ENCODE results near the gene SRSF3. TPM values are rescaled to one million over a fixed set of nuclear protein-coding genes. Genes with fewer than 3 reads are reported as not detected.

The SRSF3 gene
- total RNA-seq, 2 experiments from 2014 or later = 316 to 539 TPM

DNA sequence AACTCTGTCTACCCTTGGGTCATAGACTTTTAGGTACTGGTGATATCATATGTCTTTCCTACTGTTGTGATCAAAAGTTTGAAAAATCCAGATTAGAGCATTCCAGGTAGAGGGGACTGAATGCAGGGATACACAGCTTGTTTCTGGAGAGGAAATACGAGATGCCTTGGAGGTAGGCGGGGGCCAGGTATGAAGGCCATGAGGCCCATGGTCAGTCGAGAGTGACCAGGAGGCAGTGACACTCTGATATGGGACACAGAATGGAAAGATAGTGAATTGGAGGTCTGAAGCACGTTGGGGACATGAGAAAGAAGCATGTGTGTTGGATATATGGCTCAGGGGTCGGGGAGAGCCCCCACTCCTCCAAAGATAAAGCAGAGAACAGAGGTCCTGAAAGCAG lies 16.1 kb upstream of the SRSF3 start:
- Histone ChIP-seq H3K4me1 (ENCODE audit: insufficient read depth, low read length, poor library complexity, severe bottlenecking) (peaks cover 23% of the 10 kb centered on the region), H2AFZ (ENCODE audit: low read length) (no peak overlapping the region), H3K4me2 (ENCODE audit: low read length) (no peak overlapping the region), H3K36me3 (ENCODE audit: insufficient read depth, low read length) (no peaks in the 10 kb centered on the region), H3K4me3 (ENCODE audit: low read depth, low read length, poor library complexity, severe bottlenecking) (no peak overlapping the region), H3K9me2 (ENCODE audit: insufficient read depth, low read length) (no peaks in the 10 kb centered on the region), H3K9me3 (ENCODE audit: low read length) (peaks cover 8% of the 10 kb centered on the region; the same call in 1 of the 2 replicates), H3K27ac (ENCODE audit: low read depth, low read length, poor library complexity, severe bottlenecking) (no peak overlapping the region), H4K20me1 (ENCODE audit: insufficient read depth, low read length) (no peaks in the 10 kb centered on the region), H3K79me2 (ENCODE audit: insufficient read depth, low read depth, low read length) (no peaks in the 10 kb centered on the region)
- no TSS peak for BruUV-seq (replicated peaks)
- CTCF ChIA-PET (ENCODE audit: unreplicated experiment) = no interaction called here
- TF ChIP-seq, protein P1, sequence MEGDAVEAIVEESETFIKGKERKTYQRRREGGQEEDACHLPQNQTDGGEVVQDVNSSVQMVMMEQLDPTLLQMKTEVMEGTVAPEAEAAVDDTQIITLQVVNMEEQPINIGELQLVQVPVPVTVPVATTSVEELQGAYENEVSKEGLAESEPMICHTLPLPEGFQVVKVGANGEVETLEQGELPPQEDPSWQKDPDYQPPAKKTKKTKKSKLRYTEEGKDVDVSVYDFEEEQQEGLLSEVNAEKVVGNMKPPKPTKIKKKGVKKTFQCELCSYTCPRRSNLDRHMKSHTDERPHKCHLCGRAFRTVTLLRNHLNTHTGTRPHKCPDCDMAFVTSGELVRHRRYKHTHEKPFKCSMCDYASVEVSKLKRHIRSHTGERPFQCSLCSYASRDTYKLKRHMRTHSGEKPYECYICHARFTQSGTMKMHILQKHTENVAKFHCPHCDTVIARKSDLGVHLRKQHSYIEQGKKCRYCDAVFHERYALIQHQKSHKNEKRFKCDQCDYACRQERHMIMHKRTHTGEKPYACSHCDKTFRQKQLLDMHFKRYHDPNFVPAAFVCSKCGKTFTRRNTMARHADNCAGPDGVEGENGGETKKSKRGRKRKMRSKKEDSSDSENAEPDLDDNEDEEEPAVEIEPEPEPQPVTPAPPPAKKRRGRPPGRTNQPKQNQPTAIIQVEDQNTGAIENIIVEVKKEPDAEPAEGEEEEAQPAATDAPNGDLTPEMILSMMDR (conservative IDR thresholded peaks at IDR 0.05; ENCODE audit: low read length) = no peak
- TF ChIP-seq EZH2phosphoT487 (IDR thresholded peaks at IDR 0.05; ENCODE audit: borderline replicate concordance, low read depth, low read length) = no peak
- intact Hi-C loops (cut with micrococcal nuclease; ENCODE audit: unreplicated experiment) = loop anchor here (5.0 kb wide), 1 partner anchor 156 kb away; no protein-coding TSS in a partner anchor
- POLR2A ChIA-PET = interaction anchor here (0.8 kb wide), 1 partner anchor 207 kb away, joined by 3 read pairs; no protein-coding TSS in a partner anchor
- no peak for DNase-seq (ENCODE audit: low spot score)

DNA sequence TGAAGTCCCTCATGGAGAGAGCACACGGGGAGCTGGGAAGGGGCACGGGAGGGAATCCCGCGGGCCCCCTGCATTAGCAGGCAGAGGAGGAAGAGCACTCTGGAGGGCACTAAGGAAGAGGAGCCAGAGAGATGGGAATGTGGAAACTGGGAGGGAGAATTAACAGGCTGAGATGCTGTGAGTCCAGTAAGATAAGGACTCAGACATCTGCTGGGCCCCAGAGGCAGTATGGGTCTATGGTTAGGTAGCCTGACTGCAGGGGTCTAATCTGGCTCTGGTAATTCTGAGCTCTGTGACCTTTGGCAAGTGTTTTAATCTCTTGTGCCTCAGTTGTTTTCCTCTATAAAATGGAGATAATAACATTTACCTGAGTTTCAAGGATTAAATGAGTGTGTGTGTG lies 15.7 kb upstream of the SRSF3 start:
- no peak overlapping the region for H3K4me2 ChIP-seq (ENCODE audit: low read length)
- H3K27ac ChIP-seq (ENCODE audit: low read depth, low read length, poor library complexity, severe bottlenecking) = no peak overlapping the region
- ChIA-PET POLR2A (interaction anchor here (0.8 to 2.2 kb wide), 5 partner anchors 10 to 207 kb away, joined by 3 to 10 read pairs (median 4); no protein-coding TSS in a partner anchor), CTCF (ENCODE audit: unreplicated experiment) (interaction anchor here (1.4 kb wide), 1 partner anchor 12 kb away, joined by 3 read pairs; no protein-coding TSS in a partner anchor)
- no TSS peak for BruUV-seq (replicated peaks)
- TF ChIP-seq, protein P1 (conservative IDR thresholded peaks at IDR 0.05; ENCODE audit: low read length) = no peak
- no peak for TF ChIP-seq EZH2phosphoT487 (IDR thresholded peaks at IDR 0.05; ENCODE audit: borderline replicate concordance, low read depth, low read length)
- peaks cover 8% of the 10 kb centered on the region; the same call in 1 of the 2 replicates for H3K9me3 ChIP-seq (ENCODE audit: low read length)
- no peaks in the 10 kb centered on the region for H3K9me2 ChIP-seq (ENCODE audit: insufficient read depth, low read length)
- no peak overlapping the region; the same call in 1 of the 2 replicates for H2AFZ ChIP-seq (ENCODE audit: low read length)
- H3K4me3 ChIP-seq (ENCODE audit: low read depth, low read length, poor library complexity, severe bottlenecking) = no peak overlapping the region
- DNase-seq (ENCODE audit: low spot score) = no peak
- H3K4me1 ChIP-seq (ENCODE audit: insufficient read depth, low read length, poor library complexity, severe bottlenecking) = peaks cover 23% of the 10 kb centered on the region
- no peaks in the 10 kb centered on the region for H3K36me3 ChIP-seq (ENCODE audit: insufficient read depth, low read length)
- H3K79me2 ChIP-seq (ENCODE audit: insufficient read depth, low read depth, low read length) = no peaks in the 10 kb centered on the region
- intact Hi-C loops (cut with micrococcal nuclease; ENCODE audit: unreplicated experiment) = loop anchor here (5.0 kb wide), 1 partner anchor 156 kb away; no protein-coding TSS in a partner anchor
- no peaks in the 10 kb centered on the region for H4K20me1 ChIP-seq (ENCODE audit: insufficient read depth, low read length)

DNA sequence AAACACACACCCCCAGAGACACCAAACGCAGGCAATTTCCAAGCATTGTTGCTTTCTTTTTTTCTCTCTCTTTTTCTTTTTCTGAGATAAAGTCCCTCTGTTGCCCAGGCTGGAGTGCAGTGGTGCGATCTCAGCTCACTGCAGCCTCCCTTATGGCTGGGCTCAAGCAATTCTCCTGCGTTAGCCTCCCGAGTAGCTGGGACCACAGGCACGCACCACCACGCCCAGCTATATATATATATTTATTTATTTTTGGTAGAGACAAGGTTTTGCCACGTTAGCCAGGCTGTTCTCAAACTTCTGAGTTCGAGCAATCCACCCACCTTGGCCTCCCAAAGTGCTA lies 14.0 kb upstream of the SRSF3 start:
- intact Hi-C loops (cut with micrococcal nuclease; ENCODE audit: unreplicated experiment) = no loop called here
- ChIA-PET CTCF (ENCODE audit: unreplicated experiment) (no interaction called here), POLR2A (interaction anchor here (0.6 to 2.2 kb wide), 12 partner anchors 8 to 157 kb away, joined by 3 to 10 read pairs (median 4); no protein-coding TSS in a partner anchor)
- H3K9me3 ChIP-seq (ENCODE audit: low read length) = peaks cover under 1% of the 10 kb centered on the region; the same call in 1 of the 2 replicates
- no peaks in the 10 kb centered on the region for H3K9me2 ChIP-seq (ENCODE audit: insufficient read depth, low read length)
- peaks cover 23% of the 10 kb centered on the region for H3K4me1 ChIP-seq (ENCODE audit: insufficient read depth, low read length, poor library complexity, severe bottlenecking)
- BruUV-seq (replicated peaks) = no TSS peak
- no peaks in the 10 kb centered on the region for H3K36me3 ChIP-seq (ENCODE audit: insufficient read depth, low read length)
- no peak overlapping the region for H3K27ac ChIP-seq (ENCODE audit: low read depth, low read length, poor library complexity, severe bottlenecking)
- peak overlapping the region; percentile 24; the same call in 1 of the 2 replicates for H3K4me2 ChIP-seq (ENCODE audit: low read length)
- H4K20me1 ChIP-seq (ENCODE audit: insufficient read depth, low read length) = no peaks in the 10 kb centered on the region
- no peak for TF ChIP-seq EZH2phosphoT487 (IDR thresholded peaks at IDR 0.05; ENCODE audit: borderline replicate concordance, low read depth, low read length)
- TF ChIP-seq, protein P1 (conservative IDR thresholded peaks at IDR 0.05; ENCODE audit: low read length) = no peak
- peak overlapping the region; percentile 75 for H2AFZ ChIP-seq (ENCODE audit: low read length)
- no peak overlapping the region for H3K4me3 ChIP-seq (ENCODE audit: low read depth, low read length, poor library complexity, severe bottlenecking)
- H3K79me2 ChIP-seq (ENCODE audit: insufficient read depth, low read depth, low read length) = no peaks in the 10 kb centered on the region
- DNase-seq (ENCODE audit: low spot score) = no peak

Measured in OCI-LY7 (cell line).